ENCODE measurements around the gene TRIM65.
A peak's percentile ranks its signal among the peaks of the same experiment; 100 is the strongest.

Gene TRIM65

GRCh38 chr17:75878174-75878998 is 18.4 kb downstream of the TRIM65 start, which contains the start of gene TRIM47:
TRIM47 (minus strand) TSS chr17:75878581; CDS start chr17:75878548, 33 bp downstream.
- TF ChIP-seq, protein P1, sequence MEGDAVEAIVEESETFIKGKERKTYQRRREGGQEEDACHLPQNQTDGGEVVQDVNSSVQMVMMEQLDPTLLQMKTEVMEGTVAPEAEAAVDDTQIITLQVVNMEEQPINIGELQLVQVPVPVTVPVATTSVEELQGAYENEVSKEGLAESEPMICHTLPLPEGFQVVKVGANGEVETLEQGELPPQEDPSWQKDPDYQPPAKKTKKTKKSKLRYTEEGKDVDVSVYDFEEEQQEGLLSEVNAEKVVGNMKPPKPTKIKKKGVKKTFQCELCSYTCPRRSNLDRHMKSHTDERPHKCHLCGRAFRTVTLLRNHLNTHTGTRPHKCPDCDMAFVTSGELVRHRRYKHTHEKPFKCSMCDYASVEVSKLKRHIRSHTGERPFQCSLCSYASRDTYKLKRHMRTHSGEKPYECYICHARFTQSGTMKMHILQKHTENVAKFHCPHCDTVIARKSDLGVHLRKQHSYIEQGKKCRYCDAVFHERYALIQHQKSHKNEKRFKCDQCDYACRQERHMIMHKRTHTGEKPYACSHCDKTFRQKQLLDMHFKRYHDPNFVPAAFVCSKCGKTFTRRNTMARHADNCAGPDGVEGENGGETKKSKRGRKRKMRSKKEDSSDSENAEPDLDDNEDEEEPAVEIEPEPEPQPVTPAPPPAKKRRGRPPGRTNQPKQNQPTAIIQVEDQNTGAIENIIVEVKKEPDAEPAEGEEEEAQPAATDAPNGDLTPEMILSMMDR (IDR thresholded peaks at IDR 0.05; ENCODE audit: extremely low read depth, missing control alignments), result no peak
- peak; percentile 60 for DNase-seq (ENCODE audit: low spot score)

DNA sequence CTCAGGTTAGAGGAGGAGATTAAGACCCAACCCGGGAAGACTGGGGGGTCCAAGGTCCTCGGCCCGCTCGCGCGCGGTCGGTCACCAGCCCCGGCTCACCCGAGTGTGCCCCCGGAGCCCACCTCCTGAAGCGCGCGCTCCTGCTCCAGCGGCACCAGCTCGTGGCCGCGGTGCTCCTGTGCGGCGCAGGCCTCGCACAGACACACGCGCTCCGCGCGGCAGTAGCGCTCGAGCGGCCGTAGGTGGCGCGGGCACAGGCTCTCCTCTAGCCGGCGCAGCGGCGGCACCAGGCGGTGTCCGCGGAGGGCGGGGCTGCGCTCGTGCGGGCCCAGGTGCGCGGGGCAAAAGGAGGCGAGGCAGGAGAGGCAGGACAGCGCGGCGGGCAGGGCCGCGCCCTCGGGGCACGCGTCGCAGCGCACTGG is 19.0 kb downstream of the TRIM65 start:
- TF ChIP-seq, protein P1 (IDR thresholded peaks at IDR 0.05; ENCODE audit: extremely low read depth, missing control alignments), result peak; percentile 18
- peak; percentile 85 for DNase-seq (ENCODE audit: low spot score)

- no peak for DNase-seq (ENCODE audit: low spot score)
- TF ChIP-seq, protein P1 (IDR thresholded peaks at IDR 0.05; ENCODE audit: extremely low read depth, missing control alignments), result no peak
Observed at GRCh38 chr17:75876938-75877751, 19.6 kb downstream of the TRIM65 start.

- peak; percentile 72 for DNase-seq (ENCODE audit: low spot score)
- TF ChIP-seq, protein P1 (IDR thresholded peaks at IDR 0.05; ENCODE audit: extremely low read depth, missing control alignments), result peak; percentile 14
Observed at GRCh38 chr17:75876190-75876937, 20.4 kb downstream of the TRIM65 start.

GRCh38 chr17:75875940-75876189 is 20.9 kb downstream of the TRIM65 start:
- TF ChIP-seq, protein P1 (IDR thresholded peaks at IDR 0.05; ENCODE audit: extremely low read depth, missing control alignments), result no peak

DNA sequence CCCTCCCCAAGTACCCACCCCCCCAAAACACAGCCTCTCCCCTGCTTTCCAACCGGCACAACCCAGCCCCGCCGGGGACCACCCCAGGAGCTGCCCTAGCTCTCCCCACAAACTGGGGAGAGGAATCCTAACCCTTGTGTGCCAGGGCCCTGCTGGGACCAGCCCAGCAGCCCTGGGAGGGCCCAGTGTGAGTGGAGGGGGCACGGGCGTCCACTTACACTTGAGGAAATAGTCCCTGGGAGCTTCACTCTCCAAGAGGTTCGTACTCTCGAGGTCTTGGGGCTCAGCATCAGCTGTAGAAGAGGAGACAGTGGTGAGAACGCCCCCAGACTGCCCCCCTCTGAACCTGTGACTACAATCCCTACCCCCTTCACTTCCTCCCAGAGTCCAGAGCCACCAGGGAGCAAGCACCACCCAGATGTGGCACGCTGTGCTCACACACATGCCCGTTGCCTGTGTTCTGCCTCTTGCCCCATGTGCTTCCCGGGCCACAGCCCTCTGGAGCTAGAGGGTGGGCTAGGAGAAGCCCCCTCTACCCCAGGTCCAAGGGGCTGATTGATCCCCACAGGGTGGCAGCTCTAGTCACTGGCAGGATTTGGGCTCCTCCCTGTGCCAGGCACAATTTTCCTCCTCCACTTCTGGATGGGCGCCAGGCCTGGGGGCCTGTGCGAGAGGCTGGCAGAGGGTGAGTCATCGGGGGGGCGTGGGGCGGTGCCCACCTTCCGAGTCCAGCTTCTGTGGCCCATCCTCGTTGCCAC is 21.4 kb downstream of the TRIM65 start:
- peak; percentile 10 for DNase-seq (ENCODE audit: low spot score)
- TF ChIP-seq, protein P1 (IDR thresholded peaks at IDR 0.05; ENCODE audit: extremely low read depth, missing control alignments), result no peak

More at GRCh38 chr17:75875940-75876189, 20.9 kb downstream of the TRIM65 start:
- DNase-seq (ENCODE audit: low spot score), result no peak

Data from GM20000 (cell line).